HG02852 (cell line): Measurements from ENCODE around the gene GINM1.

Source experiments
- ATAC-seq: cut with Tn5 transposase; IDR thresholded peaks from one replicate; pipeline ENCODE4 v1.9.1; 2021; ENCODE audit warnings: mild to moderate bottlenecking, moderate library complexity; ENCODE audit not compliant: unreplicated experiment

GINM1 gene

DNA sequence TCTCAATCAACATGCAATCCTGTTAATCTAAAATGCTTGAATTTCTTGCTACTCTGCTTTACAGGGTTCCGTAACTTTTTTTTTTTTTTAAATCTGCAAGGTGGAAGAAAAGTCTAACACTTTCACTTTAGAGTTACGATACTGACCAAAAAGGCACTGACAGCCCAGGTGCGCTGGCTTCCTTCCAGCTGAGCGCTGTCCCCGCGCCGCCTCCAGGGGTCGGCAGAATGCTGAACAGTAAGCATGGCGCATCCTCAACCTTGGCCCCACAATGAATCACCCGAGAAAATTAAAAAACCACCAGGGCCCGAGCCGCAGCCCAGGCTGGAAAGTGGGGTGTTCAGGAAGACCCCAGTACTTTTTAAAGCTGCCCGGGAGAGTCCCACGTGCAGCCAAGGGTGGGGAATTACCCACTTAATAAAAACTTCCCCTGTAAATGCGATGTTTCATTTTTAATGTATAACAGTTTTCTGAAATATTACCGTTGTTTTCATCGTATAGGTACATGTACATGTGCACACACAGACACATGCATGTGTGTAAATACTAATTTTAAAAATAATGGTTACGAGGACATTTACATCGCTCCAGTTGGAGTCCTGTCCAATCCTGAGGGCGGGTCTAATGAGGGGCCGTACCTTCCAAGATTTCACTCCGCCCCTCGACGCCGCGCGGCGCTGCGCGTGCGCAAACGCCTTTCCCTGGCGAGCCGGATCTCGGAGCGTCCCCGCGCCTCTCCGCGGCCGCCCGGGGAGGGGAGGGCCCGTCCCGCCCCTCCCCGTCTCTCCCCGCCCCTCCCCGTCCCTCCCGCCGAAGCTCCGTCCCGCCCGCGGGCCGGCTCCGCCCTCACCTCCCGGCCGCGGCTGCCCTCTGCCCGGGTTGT is at the start of gene GINM1:
Gene GINM1, plus strand, starts transcription at position 849 of the 883 bp plus-strand sequence. CDS start 40 bp downstream, outside the sequence.
- ATAC-seq, result peak; percentile 68

DNA sequence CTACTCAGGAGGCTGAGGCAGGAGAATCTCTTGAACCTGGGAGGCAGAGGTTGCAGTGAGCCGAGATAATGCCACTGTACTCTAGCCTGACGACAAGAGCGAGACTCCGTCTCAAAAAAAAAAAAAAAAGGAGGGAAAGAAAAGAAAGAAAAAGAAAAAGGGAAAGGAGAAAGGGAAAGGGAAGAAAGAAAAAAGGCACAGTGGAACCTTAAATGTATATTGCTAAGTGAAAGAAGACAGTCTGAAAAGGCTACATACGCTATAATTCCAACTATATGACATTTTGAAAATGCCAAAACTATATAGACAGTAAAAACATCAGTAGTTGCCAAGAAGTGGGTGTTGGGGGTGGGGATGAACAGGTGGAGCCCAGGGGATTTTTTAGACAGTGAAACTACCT is 36.5 kb upstream of the GINM1 start:
- no peak for ATAC-seq

- ATAC-seq, result no peak
These were observed 31.4 kb upstream of the GINM1 start for GRCh38 chr6:149534742-149535141.

DNA sequence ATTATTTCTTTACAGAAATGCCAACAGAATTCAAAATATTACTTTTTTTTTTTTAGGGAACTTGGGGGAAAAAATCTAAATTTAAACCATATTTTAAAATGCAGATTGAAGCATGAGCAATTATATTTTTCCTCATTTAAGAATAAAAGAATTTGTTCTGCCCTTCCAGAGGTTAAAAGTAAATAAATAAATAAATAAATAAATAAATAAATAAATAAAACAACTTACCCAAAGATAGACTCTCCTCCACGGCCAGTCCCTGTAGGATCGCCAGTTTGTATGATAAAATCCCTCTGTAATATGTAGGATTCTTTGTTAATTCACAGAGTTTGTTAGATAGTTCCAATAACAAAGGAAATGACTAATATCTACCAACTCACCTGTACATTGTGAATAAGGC is 25.0 kb upstream of the GINM1 start:
- no peak for ATAC-seq

GRCh38 chr6:149544646-149545257 is 21.4 kb upstream of the GINM1 start:
- ATAC-seq, result no peak

- peak; percentile 5 for ATAC-seq
These were observed 20.9 kb upstream of the GINM1 start for GRCh38 chr6:149545258-149545753.

GRCh38 chr6:149545754-149546471 is 20.3 kb upstream of the GINM1 start, which contains the start of gene PPIL4:
Gene PPIL4 (minus strand): TSS chr6:149546043. CDS start chr6:149546005, 38 bp downstream.
- peak; percentile 91 for ATAC-seq

- ATAC-seq, result no peak
These were observed 14.3 kb upstream of the GINM1 start for GRCh38 chr6:149551920-149552319.

DNA sequence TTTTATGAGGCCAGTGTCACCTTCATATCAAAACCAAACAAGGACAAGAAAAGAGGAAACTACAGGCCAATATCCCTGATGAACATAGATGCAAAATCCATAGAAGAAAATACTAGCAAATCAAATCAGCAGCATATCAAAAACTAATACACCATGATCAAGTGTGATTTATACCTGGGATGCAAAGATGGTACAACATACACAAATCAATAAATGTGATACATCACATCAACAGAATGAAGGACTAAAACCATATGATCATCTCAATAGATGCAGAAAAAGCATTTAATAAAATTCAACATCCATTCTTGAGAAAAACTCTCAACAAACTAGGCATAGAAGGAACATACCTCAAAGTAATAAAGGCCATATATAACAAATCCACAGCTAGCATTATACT is 8.1 kb upstream of the GINM1 start:
- ATAC-seq, result no peak

DNA sequence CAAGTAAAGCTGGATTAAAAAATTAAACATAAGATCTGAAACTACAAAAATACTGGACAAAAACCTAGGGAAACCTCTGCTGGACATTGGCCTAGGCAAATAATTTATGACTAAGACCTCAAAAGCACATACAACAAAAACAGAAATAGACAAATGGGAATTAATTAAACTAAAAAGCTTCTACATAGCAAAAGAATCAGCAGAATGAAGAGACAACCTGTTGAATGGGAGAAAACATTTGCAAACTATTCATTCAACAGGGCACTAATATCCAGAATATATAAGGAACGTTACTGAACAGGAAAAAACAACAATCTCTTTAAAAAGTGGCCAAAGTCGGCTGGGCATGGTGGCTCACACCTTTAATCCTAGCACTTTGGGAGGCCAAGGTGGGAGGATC is 6.8 kb upstream of the GINM1 start:
- ATAC-seq, result no peak

- ATAC-seq, result no peak
These were observed 5.4 kb upstream of the GINM1 start for GRCh38 chr6:149560736-149561135.

DNA sequence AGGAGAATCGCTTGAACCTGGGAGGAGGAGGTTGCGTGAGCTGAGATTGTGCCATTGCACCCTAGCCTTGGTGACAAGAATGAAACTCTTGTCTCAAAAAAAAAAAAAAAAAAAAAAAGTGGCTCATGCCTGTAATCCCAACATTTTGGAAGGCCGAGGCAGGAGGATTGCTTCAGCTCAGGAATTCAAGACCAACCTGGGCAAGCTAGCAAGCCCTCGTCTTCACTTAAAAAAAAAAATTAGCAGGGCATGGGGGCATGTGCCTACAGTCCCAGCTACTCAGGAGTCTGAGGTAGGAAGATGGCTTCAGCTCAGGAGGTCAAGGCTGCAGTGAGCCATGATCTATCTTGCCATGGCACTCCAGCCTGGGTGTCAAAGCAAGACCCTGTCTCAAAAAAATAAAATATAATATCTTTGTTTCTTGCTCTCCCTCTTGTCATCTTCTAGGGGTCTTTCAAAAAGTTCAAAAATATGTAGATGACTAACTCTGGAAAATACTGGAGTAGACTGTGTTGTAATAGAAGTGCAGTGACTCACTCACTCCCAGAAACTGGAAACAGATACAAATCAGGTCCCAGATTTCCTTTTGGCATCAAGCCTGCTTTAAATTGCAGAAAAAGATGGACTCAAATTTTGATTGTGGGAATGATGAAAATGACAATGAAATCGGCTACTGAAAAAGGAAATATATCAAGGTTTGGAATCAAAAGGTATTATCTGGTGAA is 2.8 kb upstream of the GINM1 start:
- ATAC-seq, result no peak

GRCh38 chr6:149563928-149564325 is 2.2 kb upstream of the GINM1 start:
- ATAC-seq, result no peak

DNA sequence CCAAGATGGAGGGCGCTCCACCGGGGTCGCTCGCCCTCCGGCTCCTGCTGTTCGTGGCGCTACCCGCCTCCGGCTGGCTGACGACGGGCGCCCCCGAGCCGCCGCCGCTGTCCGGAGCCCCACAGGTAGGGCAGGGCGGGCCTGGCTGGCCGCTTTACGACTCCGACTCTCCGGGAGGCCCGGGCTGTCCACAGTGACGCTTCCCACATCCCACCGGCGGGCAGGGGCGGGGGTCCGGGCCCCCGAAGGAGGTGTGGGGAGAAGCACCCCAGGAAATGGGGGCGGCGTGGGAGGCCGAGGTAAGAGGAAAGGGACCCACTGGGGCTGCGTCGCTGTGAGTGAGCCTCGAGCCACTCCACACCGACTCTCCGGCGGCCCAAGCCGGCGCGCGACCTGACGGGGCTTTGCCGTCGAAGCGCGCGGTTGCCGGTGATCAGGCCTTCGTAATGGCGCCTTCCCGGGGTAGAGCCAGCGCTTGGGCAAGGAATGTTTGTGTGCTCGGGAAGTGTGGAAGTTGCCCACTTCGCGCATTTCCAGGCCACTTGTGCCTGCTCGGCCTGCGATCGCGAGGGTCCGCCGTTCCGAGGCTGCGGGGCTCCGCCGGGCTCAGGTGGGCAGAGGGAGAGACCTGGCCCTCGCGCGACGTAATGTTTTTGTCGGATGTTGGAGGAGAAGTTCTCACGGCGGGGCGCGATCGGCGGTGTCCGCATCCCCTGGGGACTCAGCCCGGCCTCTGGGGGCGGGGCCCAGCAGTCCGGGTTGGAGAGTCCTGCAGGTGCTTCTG is 427 bp downstream of the GINM1 start:
- ATAC-seq, result peak; percentile 26

DNA sequence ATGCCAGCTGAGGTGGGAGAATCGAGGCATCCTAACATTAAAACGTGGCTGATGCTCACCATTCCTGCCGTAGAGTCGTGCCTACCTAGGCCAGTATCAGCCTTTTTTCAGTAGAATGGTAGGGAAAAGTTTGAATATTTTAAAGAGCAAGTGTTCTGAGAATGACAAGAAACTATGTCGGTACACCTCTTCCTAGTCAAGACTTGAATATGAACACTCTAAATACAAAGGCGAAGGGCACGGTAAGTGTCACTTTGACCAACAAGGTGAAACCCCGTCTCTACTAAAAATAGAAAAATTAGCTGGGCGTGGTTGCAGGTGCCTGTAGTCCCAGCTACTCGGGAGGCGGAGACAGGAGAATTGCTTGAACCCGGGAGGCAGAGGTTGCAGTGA is 1.0 kb downstream of the GINM1 start:
- ATAC-seq, result no peak

- ATAC-seq, result peak; percentile 11
These were observed 1.9 kb downstream of the GINM1 start for GRCh38 chr6:149567945-149568585.

DNA sequence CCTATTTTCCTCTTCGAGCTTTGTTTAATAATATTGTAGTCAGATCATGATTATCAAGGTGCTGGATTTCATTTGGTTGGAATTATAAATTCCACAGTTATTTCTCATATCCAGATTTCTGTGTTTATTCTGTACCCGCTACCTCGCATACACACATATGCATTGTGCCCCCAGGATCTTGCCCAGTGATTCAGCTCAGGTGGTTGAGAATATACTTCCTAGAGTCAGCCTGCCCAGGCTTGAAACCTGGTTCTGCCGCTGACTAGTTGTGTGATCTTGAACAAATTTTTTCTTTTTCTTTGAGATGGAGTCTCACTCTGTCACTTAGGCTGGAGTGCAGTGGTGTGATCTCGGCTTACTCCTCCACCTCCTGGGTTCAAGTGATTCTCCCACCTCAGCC is 14.7 kb downstream of the GINM1 start:
- no peak for ATAC-seq

GRCh38 chr6:149581349-149581748 is 15.2 kb downstream of the GINM1 start:
- ATAC-seq, result no peak

DNA sequence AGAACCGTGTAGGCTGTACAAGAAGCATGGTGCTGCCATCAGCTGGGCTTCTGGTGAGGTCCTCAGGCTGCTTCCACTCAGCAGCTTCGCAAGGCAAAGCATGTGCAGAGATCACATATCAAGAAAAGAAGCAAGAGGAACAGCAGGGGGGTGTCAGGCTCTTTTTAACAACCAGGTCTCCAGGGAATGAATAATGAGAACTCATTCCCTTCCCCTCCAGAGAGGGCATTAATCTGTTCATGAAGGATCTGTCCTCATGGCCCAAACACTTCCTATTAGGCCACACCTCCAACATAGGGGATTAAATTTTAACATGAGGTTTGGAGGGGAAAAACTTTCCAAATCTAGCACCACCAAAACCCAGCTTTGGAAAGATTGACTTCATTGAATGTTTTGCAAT is 20.0 kb downstream of the GINM1 start:
- ATAC-seq, result no peak
